GM12874 (cell line): ENCODE results near the gene FRMD6.

Experiments
- CTCF ChIP-seq: IDR thresholded peaks from 2 replicates; pipeline ENCODE4 v1.5.1; 2011; ENCODE audit warnings: low read depth, mild to moderate bottlenecking, control low read depth, low read length, moderate library complexity; ENCODE audit not compliant: insufficient read depth

The FRMD6 gene

GRCh38 chr14:51657762-51658161, 6.1 kb downstream of the FRMD6 start:
- TF ChIP-seq CTCF = no peak

- TF ChIP-seq CTCF = no peak
Measured at GRCh38 chr14:51658441-51659173, 6.9 kb downstream of the FRMD6 start.

- TF ChIP-seq CTCF = no peak
Measured at GRCh38 chr14:51660741-51661140, 9.0 kb downstream of the FRMD6 start.

- no peak for TF ChIP-seq CTCF
Measured at GRCh38 chr14:51661504-51661903, 9.8 kb downstream of the FRMD6 start.

GRCh38 chr14:51663783-51664326, 12.1 kb downstream of the FRMD6 start:
- TF ChIP-seq CTCF = no peak

- no peak for TF ChIP-seq CTCF
Measured at GRCh38 chr14:51666070-51666469, 14.4 kb downstream of the FRMD6 start.

- TF ChIP-seq CTCF = no peak
Measured at GRCh38 chr14:51666826-51667225, 15.1 kb downstream of the FRMD6 start.

- TF ChIP-seq CTCF = no peak
Measured at GRCh38 chr14:51668870-51669269, 17.2 kb downstream of the FRMD6 start.
